Activated naive CD4-positive, alpha-beta T cell treated with anti-CD3 and anti-CD28 coated beads, Interleukin-2, amount 10 ng/mL, durations not matched to agents 7 days and 5 days (primary cell): ENCODE results near the gene FBXL7.

Source experiments
- CTCF ChIA-PET: fragments of 350-600 bp; sonication (Branson Sonifier 250); formaldehyde crosslinking; loops from one replicate; lab custom pipeline; 2021; ENCODE audit warnings: antibody characterized with exemption; lab: Charles Lee
- DNase-seq: peaks from one replicate; pipeline ENCODE4 v3.0.0-alpha.2; 2020
- H3K27ac Mint-ChIP-seq: one replicate; pipeline ENCODE4 v1.8.0; 2021; ENCODE audit warnings: mild to moderate bottlenecking, moderate library complexity, mixed read lengths
- H3K27me3 Mint-ChIP-seq: one replicate; pipeline ENCODE4 v1.8.0; 2021; ENCODE audit warnings: mild to moderate bottlenecking, mixed read lengths
- H3K36me3 Mint-ChIP-seq: one replicate; pipeline ENCODE4 v1.8.0; 2021; ENCODE audit warnings: mixed read lengths
- H3K4me1 Mint-ChIP-seq: one replicate; pipeline ENCODE4 v1.8.0; 2021; ENCODE audit warnings: mixed read lengths
- H3K4me3 Mint-ChIP-seq: one replicate; pipeline ENCODE4 v1.8.0; 2021; ENCODE audit warnings: mild to moderate bottlenecking, moderate library complexity, mixed read lengths
- H3K9me3 Mint-ChIP-seq: one replicate; pipeline ENCODE4 v1.8.0; 2021; ENCODE audit warnings: mixed read lengths

FBXL7 gene

GRCh38 chr5:15499528-15500324 is at the start of gene FBXL7:
Gene FBXL7, plus strand, starts transcription at chr5:15500180.
- H3K4me1 Mint-ChIP-seq: no peaks in the 10 kb centered on the region
- DNase-seq: no peak
- H3K36me3 Mint-ChIP-seq: no peaks in the 10 kb centered on the region
- peaks cover 33% of the 10 kb centered on the region for H3K27me3 Mint-ChIP-seq
- no peaks in the 10 kb centered on the region for H3K9me3 Mint-ChIP-seq
- H3K27ac Mint-ChIP-seq: no peak within 1 kb of the TSS
- CTCF ChIA-PET: no interaction called here
- no peak within 1 kb of the TSS for H3K4me3 Mint-ChIP-seq

GRCh38 chr5:15450473-15450872 is 49.5 kb upstream of the FBXL7 start:
- Mint-ChIP-seq H3K4me1 (no peaks in the 10 kb centered on the region), H3K9me3 (peaks cover 13% of the 10 kb centered on the region), H3K36me3 (no peaks in the 10 kb centered on the region), H3K27ac (no peak overlapping the region), H3K27me3 (no peaks in the 10 kb centered on the region), H3K4me3 (no peak overlapping the region)
- CTCF ChIA-PET: no interaction called here
- DNase-seq: no peak

GRCh38 chr5:15450949-15451348 is 49.0 kb upstream of the FBXL7 start:
- no peaks in the 10 kb centered on the region for H3K4me1 Mint-ChIP-seq

GRCh38 chr5:15452030-15452429 is 48.0 kb upstream of the FBXL7 start:
- Mint-ChIP-seq H3K27me3 (no peaks in the 10 kb centered on the region), H3K4me1 (no peaks in the 10 kb centered on the region), H3K4me3 (no peak overlapping the region), H3K9me3 (peaks cover 18% of the 10 kb centered on the region), H3K27ac (no peak overlapping the region), H3K36me3 (no peaks in the 10 kb centered on the region)
- no peak for DNase-seq
- CTCF ChIA-PET: no interaction called here

More at GRCh38 chr5:15450949-15451348, 49.0 kb upstream of the FBXL7 start:
- H3K36me3 Mint-ChIP-seq: no peaks in the 10 kb centered on the region
- no peak overlapping the region for H3K4me3 Mint-ChIP-seq
- DNase-seq: no peak
- H3K9me3 Mint-ChIP-seq: peaks cover 13% of the 10 kb centered on the region
- no peaks in the 10 kb centered on the region for H3K27me3 Mint-ChIP-seq
- CTCF ChIA-PET: no interaction called here
- no peak overlapping the region for H3K27ac Mint-ChIP-seq

- H3K4me1 Mint-ChIP-seq: no peaks in the 10 kb centered on the region
- no peak for DNase-seq
- no peaks in the 10 kb centered on the region for H3K36me3 Mint-ChIP-seq
- H3K27ac Mint-ChIP-seq: no peak overlapping the region
- no peaks in the 10 kb centered on the region for H3K27me3 Mint-ChIP-seq
- no peak overlapping the region for H3K4me3 Mint-ChIP-seq
- H3K9me3 Mint-ChIP-seq: peaks cover 18% of the 10 kb centered on the region
- CTCF ChIA-PET: no interaction called here
Measured at GRCh38 chr5:15452781-15453180, 47.2 kb upstream of the FBXL7 start.

GRCh38 chr5:15459200-15459599 is 40.8 kb upstream of the FBXL7 start:
- DNase-seq: no peak
- no peaks in the 10 kb centered on the region for H3K4me1 Mint-ChIP-seq
- H3K9me3 Mint-ChIP-seq: peaks cover 13% of the 10 kb centered on the region
- H3K4me3 Mint-ChIP-seq: no peak overlapping the region
- H3K36me3 Mint-ChIP-seq: no peaks in the 10 kb centered on the region
- no peaks in the 10 kb centered on the region for H3K27me3 Mint-ChIP-seq
- no peak overlapping the region for H3K27ac Mint-ChIP-seq
- CTCF ChIA-PET: no interaction called here

- no peaks in the 10 kb centered on the region for H3K36me3 Mint-ChIP-seq
- peaks cover 2% of the 10 kb centered on the region for H3K9me3 Mint-ChIP-seq
- H3K27ac Mint-ChIP-seq: no peak overlapping the region
- CTCF ChIA-PET: no interaction called here
- H3K4me1 Mint-ChIP-seq: no peaks in the 10 kb centered on the region
- no peak overlapping the region for H3K4me3 Mint-ChIP-seq
- H3K27me3 Mint-ChIP-seq: no peaks in the 10 kb centered on the region
- DNase-seq: no peak
Measured at GRCh38 chr5:15463231-15463980, 36.6 kb upstream of the FBXL7 start.

- no peak for DNase-seq
- CTCF ChIA-PET: no interaction called here
- H3K36me3 Mint-ChIP-seq: no peaks in the 10 kb centered on the region
- no peak overlapping the region for H3K4me3 Mint-ChIP-seq
- no peaks in the 10 kb centered on the region for H3K27me3 Mint-ChIP-seq
- H3K9me3 Mint-ChIP-seq: peaks cover 9% of the 10 kb centered on the region
- H3K27ac Mint-ChIP-seq: no peak overlapping the region
- H3K4me1 Mint-ChIP-seq: no peaks in the 10 kb centered on the region
Measured at GRCh38 chr5:15472116-15472515, 27.9 kb upstream of the FBXL7 start.

GRCh38 chr5:15474143-15474719 is 25.7 kb upstream of the FBXL7 start:
- H3K36me3 Mint-ChIP-seq: no peaks in the 10 kb centered on the region
- H3K27ac Mint-ChIP-seq: no peak overlapping the region
- CTCF ChIA-PET: no interaction called here
- DNase-seq: no peak
- no peak overlapping the region for H3K4me3 Mint-ChIP-seq
- H3K9me3 Mint-ChIP-seq: peaks cover 12% of the 10 kb centered on the region
- H3K27me3 Mint-ChIP-seq: no peaks in the 10 kb centered on the region
- H3K4me1 Mint-ChIP-seq: no peaks in the 10 kb centered on the region

GRCh38 chr5:15475367-15475766 is 24.6 kb upstream of the FBXL7 start:
- CTCF ChIA-PET: no interaction called here
- Mint-ChIP-seq H3K9me3 (peaks cover 10% of the 10 kb centered on the region), H3K4me1 (no peaks in the 10 kb centered on the region), H3K4me3 (no peak overlapping the region), H3K36me3 (no peaks in the 10 kb centered on the region), H3K27me3 (no peaks in the 10 kb centered on the region), H3K27ac (no peak overlapping the region)
- no peak for DNase-seq

GRCh38 chr5:15476977-15477376 is 23.0 kb upstream of the FBXL7 start:
- no peaks in the 10 kb centered on the region for H3K27me3 Mint-ChIP-seq
- CTCF ChIA-PET: no interaction called here
- H3K27ac Mint-ChIP-seq: no peak overlapping the region
- no peaks in the 10 kb centered on the region for H3K36me3 Mint-ChIP-seq
- no peak overlapping the region for H3K4me3 Mint-ChIP-seq
- no peaks in the 10 kb centered on the region for H3K4me1 Mint-ChIP-seq
- peaks cover 9% of the 10 kb centered on the region for H3K9me3 Mint-ChIP-seq
- DNase-seq: no peak

GRCh38 chr5:15480436-15480835 is 19.5 kb upstream of the FBXL7 start:
- DNase-seq: no peak
- no peaks in the 10 kb centered on the region for H3K36me3 Mint-ChIP-seq
- no peak overlapping the region for H3K27ac Mint-ChIP-seq
- peaks cover 10% of the 10 kb centered on the region for H3K9me3 Mint-ChIP-seq
- H3K4me1 Mint-ChIP-seq: no peaks in the 10 kb centered on the region
- no peaks in the 10 kb centered on the region for H3K27me3 Mint-ChIP-seq
- H3K4me3 Mint-ChIP-seq: no peak overlapping the region
- CTCF ChIA-PET: no interaction called here

- Mint-ChIP-seq H3K4me1 (no peaks in the 10 kb centered on the region), H3K27me3 (no peaks in the 10 kb centered on the region), H3K4me3 (no peak overlapping the region), H3K27ac (no peak overlapping the region), H3K36me3 (no peaks in the 10 kb centered on the region), H3K9me3 (peaks cover 2% of the 10 kb centered on the region)
- CTCF ChIA-PET: no interaction called here
- no peak for DNase-seq
Measured at GRCh38 chr5:15483351-15484097, 16.5 kb upstream of the FBXL7 start.

- Mint-ChIP-seq H3K36me3 (no peaks in the 10 kb centered on the region), H3K4me1 (no peaks in the 10 kb centered on the region), H3K27ac (no peak overlapping the region), H3K27me3 (no peaks in the 10 kb centered on the region), H3K4me3 (no peak overlapping the region), H3K9me3 (peaks cover 4% of the 10 kb centered on the region)
- CTCF ChIA-PET: no interaction called here
- no peak for DNase-seq
Measured at GRCh38 chr5:15487228-15487627, 12.8 kb upstream of the FBXL7 start.
